AG10803 (cell line): ENCODE data around the gene PCA3.

Experiments
- DNase-seq: peaks from one replicate; pipeline ENCODE4 v3.0.0; 2010; ENCODE audit warnings: low read depth
- H3K4me3 ChIP-seq: 2 replicates; pipeline ENCODE4 v1.5.1; 2011; ENCODE audit warnings: mild to moderate bottlenecking, low read length, control low read depth
- TF ChIP-seq, protein P1 (sequence below): conservative IDR thresholded peaks from 2 replicates; pipeline ENCODE4 v1.5.1; 2011; ENCODE audit warnings: mild to moderate bottlenecking, low read length, control low read depth, inconsistent platforms

Gene PCA3

DNA sequence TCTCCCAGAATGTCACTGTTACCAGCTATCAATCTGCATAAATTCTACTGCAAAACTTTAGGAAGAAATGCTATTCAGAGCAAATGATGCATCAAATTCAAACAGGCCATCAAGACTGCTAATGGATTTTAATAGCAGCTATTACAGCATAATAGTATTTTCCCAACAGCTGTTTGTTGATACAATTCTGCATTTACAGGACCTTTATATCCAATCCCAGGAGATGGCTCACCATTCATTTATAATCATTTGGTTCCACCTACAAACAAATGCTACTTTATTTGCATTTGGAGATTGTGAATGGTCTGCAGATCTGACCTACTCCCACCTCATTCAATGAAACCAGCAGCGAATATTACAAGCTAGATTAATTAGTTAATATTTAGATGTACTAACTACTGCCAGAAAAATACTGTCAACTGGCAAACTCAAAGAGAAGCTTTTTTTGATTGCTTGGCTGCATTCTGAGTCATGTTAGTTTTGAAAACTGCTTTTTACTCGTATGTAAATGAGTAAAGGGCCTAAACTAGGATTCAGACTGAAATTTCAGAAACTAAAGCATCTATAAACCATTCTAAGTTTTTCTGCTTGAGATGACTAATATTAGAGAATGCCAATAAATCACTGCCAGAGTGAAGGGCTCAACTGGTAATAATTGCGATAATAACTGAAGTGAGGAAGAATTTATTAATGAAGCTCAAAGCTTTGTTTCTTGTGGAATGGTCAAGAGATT, 7.1 kb upstream of the PCA3 start:
- DNase-seq, result no peak
- TF ChIP-seq, protein P1, sequence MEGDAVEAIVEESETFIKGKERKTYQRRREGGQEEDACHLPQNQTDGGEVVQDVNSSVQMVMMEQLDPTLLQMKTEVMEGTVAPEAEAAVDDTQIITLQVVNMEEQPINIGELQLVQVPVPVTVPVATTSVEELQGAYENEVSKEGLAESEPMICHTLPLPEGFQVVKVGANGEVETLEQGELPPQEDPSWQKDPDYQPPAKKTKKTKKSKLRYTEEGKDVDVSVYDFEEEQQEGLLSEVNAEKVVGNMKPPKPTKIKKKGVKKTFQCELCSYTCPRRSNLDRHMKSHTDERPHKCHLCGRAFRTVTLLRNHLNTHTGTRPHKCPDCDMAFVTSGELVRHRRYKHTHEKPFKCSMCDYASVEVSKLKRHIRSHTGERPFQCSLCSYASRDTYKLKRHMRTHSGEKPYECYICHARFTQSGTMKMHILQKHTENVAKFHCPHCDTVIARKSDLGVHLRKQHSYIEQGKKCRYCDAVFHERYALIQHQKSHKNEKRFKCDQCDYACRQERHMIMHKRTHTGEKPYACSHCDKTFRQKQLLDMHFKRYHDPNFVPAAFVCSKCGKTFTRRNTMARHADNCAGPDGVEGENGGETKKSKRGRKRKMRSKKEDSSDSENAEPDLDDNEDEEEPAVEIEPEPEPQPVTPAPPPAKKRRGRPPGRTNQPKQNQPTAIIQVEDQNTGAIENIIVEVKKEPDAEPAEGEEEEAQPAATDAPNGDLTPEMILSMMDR, result no peak
- H3K4me3 ChIP-seq, result no peak overlapping the region

DNA sequence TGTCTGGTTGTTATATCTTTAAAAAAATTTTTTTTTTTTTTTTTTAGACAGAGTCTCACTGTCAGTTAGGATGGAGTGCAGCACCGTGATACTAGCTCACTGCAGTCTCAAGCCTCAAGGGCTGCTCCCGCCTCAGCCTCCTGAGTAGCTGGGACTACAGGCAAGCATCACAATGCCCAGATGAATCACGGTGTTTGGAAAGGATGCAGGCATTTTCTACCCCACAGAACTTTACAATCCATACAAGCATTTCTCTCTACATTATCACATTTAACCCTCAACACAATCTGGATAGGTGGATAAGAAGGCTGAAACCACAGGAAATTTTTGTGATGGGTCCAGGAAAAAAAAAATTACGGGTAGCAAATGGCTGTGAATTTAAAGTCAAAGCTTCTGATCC, 5.8 kb upstream of the PCA3 start:
- DNase-seq, result no peak
- TF ChIP-seq, protein P1, result no peak
- no peak overlapping the region for H3K4me3 ChIP-seq

GRCh38 chr9:76759732-76760131, 4.5 kb upstream of the PCA3 start:
- TF ChIP-seq, protein P1, result no peak
- no peak overlapping the region for H3K4me3 ChIP-seq
- DNase-seq, result no peak

DNA sequence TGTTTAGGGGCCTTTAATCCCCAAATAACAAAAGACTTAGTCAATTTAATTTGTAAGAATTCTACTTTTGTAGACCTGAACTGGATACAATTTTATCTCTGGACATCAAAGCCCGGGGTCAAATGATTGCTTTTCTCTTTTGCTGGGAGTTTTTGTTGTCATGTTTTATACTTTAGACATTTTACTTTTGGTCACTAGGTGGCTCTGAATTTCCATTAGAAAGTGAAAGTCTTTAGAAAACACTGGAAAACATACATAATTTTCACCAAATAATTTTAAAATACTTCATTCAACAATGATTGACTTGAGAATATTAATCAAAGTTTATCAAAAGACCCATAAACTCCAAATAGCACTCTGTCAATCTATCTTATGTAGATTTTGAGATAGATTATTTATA, 2.8 kb upstream of the PCA3 start:
- TF ChIP-seq, protein P1, result peak; percentile 51
- no peak overlapping the region for H3K4me3 ChIP-seq
- peak; percentile 3 for DNase-seq

GRCh38 chr9:76766126-76766525, 1.9 kb downstream of the PCA3 start:
- H3K4me3 ChIP-seq, result no peak overlapping the region
- TF ChIP-seq, protein P1, result no peak
- DNase-seq, result no peak

DNA sequence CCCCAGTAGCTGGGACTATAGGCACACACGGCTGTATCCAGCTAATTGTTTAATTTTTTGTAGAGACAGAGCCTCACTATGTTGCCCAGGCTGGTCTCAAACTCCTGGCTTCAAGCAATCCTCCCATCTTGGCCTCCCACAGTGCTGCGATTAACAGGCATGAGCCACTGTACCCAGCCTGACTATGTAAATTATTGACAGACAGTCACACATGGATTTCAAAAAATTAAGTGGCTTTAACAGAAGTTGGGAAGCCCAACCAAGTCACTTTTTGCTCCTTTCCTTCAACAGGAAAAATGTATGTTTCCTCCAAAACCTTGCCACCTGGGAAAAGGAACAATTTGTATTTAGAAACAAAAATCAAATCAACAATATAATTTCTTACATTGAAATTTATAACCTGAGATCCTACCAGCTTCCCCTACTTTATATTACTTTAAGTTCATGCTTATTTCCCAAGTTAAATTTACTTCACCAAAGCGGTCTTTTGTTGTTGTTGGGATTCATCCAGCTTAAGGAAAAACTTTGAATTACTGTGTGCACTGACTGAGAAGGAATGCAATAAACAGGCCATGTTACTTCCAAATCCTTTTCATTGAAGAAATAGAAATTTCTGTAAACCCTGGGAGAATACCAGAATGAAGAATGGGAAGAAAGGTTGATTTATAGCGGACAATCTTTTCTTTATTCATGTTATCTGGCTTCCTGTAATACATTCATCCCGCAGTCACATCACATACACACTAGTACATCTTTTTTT, 8.6 kb downstream of the PCA3 start:
- DNase-seq, result no peak
- TF ChIP-seq, protein P1, result no peak
- H3K4me3 ChIP-seq, result no peak overlapping the region

DNA sequence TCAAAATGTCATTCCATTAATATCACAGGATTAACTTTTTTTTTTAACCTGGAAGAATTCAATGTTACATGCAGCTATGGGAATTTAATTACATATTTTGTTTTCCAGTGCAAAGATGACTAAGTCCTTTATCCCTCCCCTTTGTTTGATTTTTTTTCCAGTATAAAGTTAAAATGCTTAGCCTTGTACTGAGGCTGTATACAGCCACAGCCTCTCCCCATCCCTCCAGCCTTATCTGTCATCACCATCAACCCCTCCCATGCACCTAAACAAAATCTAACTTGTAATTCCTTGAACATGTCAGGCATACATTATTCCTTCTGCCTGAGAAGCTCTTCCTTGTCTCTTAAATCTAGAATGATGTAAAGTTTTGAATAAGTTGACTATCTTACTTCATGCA, 20.6 kb downstream of the PCA3 start:
- no peak for DNase-seq
- TF ChIP-seq, protein P1, result no peak
- H3K4me3 ChIP-seq, result no peak overlapping the region
